WI38 (cell line): Measurements from ENCODE around the gene KCNJ12.

Experiments used
- H3K4me3 ChIP-seq: 2 replicates; pipeline ENCODE4 v1.5.1; 2011; ENCODE audit warnings: low read depth, mild to moderate bottlenecking, control low read depth, low read length
- TF ChIP-seq, protein P1 (sequence below): IDR thresholded peaks from 2 replicates; pipeline ENCODE4 v1.5.1; 2012; ENCODE audit warnings: low read depth, mild to moderate bottlenecking, control low read depth, low read length

The KCNJ12 gene

DNA sequence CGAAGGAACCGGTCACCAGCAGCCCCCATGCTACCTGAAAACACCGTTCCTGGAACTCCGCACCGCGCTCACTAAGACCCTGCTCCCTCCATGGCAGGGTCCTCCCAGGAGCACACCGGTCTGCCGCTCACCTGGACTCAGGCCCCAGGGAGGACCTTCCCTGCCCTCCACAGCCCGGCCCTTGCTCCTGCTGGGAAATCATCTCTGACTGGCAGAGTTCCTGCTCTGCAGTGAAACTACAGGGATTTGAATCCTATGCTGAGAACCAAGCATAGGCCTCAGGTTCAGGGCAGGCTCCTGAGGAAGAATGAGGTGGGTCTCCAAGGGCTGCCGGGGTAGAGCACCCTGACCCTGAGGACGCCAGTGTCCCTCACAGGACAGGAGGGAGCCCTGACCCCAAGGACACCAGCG lies 88.5 kb downstream of the KCNJ12 start:
- TF ChIP-seq, protein P1, sequence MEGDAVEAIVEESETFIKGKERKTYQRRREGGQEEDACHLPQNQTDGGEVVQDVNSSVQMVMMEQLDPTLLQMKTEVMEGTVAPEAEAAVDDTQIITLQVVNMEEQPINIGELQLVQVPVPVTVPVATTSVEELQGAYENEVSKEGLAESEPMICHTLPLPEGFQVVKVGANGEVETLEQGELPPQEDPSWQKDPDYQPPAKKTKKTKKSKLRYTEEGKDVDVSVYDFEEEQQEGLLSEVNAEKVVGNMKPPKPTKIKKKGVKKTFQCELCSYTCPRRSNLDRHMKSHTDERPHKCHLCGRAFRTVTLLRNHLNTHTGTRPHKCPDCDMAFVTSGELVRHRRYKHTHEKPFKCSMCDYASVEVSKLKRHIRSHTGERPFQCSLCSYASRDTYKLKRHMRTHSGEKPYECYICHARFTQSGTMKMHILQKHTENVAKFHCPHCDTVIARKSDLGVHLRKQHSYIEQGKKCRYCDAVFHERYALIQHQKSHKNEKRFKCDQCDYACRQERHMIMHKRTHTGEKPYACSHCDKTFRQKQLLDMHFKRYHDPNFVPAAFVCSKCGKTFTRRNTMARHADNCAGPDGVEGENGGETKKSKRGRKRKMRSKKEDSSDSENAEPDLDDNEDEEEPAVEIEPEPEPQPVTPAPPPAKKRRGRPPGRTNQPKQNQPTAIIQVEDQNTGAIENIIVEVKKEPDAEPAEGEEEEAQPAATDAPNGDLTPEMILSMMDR: no peak
- H3K4me3 ChIP-seq: no peak overlapping the region

DNA sequence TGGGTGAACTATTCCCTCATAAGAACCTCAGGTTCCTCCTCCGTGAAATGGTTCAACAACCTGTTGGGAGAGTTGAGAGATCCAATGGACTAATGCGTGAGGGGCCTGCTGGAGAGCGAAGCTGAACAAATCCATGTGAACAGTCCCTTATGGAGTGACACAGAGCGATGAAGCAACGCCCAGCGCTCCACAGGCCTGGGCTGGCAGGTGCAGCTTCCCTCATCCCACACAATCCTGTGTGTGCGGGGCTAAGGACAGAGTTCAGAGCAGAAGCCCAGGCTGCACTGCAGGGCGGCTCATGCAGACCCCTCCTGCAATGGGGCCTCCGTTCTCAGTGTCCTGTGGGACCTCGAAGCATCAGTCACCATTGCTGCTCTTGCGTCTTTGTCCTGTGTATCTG lies 90.4 kb downstream of the KCNJ12 start:
- H3K4me3 ChIP-seq: no peak overlapping the region
- TF ChIP-seq, protein P1: no peak

DNA sequence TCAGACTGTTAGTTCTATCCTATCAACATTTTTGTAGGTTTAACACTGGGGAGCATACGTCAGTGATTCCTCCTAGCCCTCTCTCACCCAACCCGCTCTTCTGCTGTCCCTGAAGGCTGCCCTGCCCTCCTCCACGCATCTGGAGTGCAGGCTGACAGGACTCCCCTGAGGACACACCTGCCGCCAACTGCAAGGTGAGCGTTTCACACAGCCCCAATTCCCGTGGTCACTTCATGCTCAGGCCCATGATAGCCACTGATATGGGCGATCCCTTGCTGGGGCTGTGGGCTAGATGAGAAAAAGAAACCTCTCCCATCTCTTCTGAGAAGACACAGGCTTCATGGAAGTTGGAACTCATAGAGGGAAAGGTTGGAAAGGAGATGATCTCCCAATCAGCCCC lies 91.0 kb downstream of the KCNJ12 start:
- TF ChIP-seq, protein P1: no peak
- H3K4me3 ChIP-seq: no peak overlapping the region

DNA sequence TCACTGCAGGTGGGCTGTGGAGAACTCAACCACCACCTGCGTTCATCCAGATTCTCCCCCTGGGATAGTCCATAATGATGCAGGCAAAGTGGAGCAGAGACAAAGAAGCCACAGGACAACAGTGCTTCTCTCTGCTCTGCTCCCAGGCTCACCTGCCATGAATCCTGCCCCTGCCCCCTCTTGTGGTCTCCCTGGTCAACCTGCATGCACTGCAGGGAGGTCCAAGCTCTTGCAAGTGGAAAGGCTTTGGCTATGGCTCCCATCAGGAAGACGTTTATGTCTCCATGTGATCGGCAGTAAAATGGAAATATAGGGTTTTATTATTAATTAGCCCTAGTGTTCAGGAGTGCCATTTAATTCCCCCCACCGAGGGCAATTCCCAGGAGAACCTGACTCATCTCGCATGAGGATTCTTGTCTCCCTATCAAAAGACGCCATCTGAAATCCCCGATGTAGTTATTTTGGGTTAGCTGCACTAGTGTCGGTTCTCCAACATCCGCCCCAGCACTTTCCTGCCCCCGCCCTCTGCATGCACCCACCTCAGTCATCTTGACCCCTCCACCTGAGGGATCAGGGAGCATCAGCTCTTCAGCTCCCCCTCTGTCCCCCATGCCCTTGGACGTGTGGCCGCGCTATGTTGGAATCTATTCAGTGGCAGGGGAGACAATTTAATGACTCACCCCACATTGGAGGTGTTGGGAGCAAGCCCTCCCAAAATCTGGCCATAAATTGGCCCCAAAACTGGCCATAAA lies 91.8 kb downstream of the KCNJ12 start:
- TF ChIP-seq, protein P1: no peak
- H3K4me3 ChIP-seq: no peak overlapping the region
